Parathyroid adenoma (tissue), 2 donors: ENCODE measurements around the gene WFS1.

Experiments
- H2AFZ ChIP-seq: fragments of 300-600 bp; sonication (generic); one replicate; pipeline ENCODE4 v1.7.0; 2017; ENCODE audit warnings: antibody characterized with exemption, mild to moderate bottlenecking
- H3K27ac ChIP-seq: fragments of 300-600 bp; sonication (generic); one replicate; pipeline ENCODE4 v1.7.0; 2017
- H3K27me3 ChIP-seq: fragments of 300-600 bp; sonication (generic); one replicate; pipeline ENCODE4 v1.7.0; 2017; ENCODE audit warnings: low read length; ENCODE audit not compliant: control insufficient read depth, insufficient read depth
- H3K36me3 ChIP-seq: fragments of 300-600 bp; sonication (generic); one replicate; pipeline ENCODE4 v1.7.0; 2017; ENCODE audit warnings: low read length; ENCODE audit not compliant: control insufficient read depth, insufficient read depth
- H3K4me1 ChIP-seq: fragments of 300-600 bp; sonication (generic); one replicate; pipeline ENCODE4 v1.7.0; 2017; ENCODE audit warnings: control low read depth
- H3K4me2 ChIP-seq: fragments of 300-600 bp; sonication (generic); one replicate; pipeline ENCODE4 v1.7.0; 2017; ENCODE audit warnings: low read length
- H3K4me3 ChIP-seq: fragments of 300-600 bp; sonication (generic); one replicate; pipeline ENCODE4 v1.7.0; 2017; ENCODE audit warnings: low read depth, low read length
- H3K79me2 ChIP-seq: fragments of 300-600 bp; sonication (generic); one replicate; pipeline ENCODE4 v1.7.0; 2017; ENCODE audit warnings: control low read depth
- H3K9ac ChIP-seq: fragments of 300-600 bp; sonication (generic); one replicate; pipeline ENCODE4 v1.7.0; 2017; ENCODE audit warnings: mild to moderate bottlenecking
- H3K9me3 ChIP-seq: fragments of 300-600 bp; sonication (generic); one replicate; pipeline ENCODE4 v1.7.0; 2017; ENCODE audit warnings: low read length; ENCODE audit not compliant: control insufficient read depth
- CTCF ChIP-seq: fragments of 300-600 bp; sonication (generic); IDR thresholded peaks from one replicate; pipeline ENCODE4 v1.7.0; 2017; ENCODE audit warnings: antibody characterized with exemption, mild to moderate bottlenecking
- donor health status: primary hyperparathyroidism.

The WFS1 gene

GRCh38 chr4:6228158-6229067, 41.2 kb upstream of the WFS1 start:
- no peak overlapping the region for H2AFZ ChIP-seq
- no peak overlapping the region for H3K27ac ChIP-seq
- no peak for TF ChIP-seq CTCF
- no peaks in the 10 kb centered on the region for H3K27me3 ChIP-seq
- no peaks in the 10 kb centered on the region for H3K4me1 ChIP-seq
- no peak overlapping the region for H3K4me2 ChIP-seq
- no peaks in the 10 kb centered on the region for H3K9me3 ChIP-seq
- H3K9ac ChIP-seq, result no peak overlapping the region
- H3K79me2 ChIP-seq, result no peaks in the 10 kb centered on the region
- no peak overlapping the region for H3K4me3 ChIP-seq
- H3K36me3 ChIP-seq, result no peaks in the 10 kb centered on the region

- TF ChIP-seq CTCF, result no peak
- H3K4me2 ChIP-seq, result no peak overlapping the region
- no peaks in the 10 kb centered on the region for H3K27me3 ChIP-seq
Measured at GRCh38 chr4:6229095-6229494, 40.6 kb upstream of the WFS1 start.

GRCh38 chr4:6229671-6230501, 39.8 kb upstream of the WFS1 start:
- Histone ChIP-seq H3K27ac (no peak overlapping the region), H3K9ac (no peak overlapping the region), H3K79me2 (no peaks in the 10 kb centered on the region), H3K36me3 (no peaks in the 10 kb centered on the region), H3K4me1 (no peaks in the 10 kb centered on the region), H3K27me3 (no peaks in the 10 kb centered on the region), H3K4me2 (no peak overlapping the region), H3K9me3 (no peaks in the 10 kb centered on the region), H2AFZ (no peak overlapping the region), H3K4me3 (no peak overlapping the region)
- no peak for TF ChIP-seq CTCF

More at GRCh38 chr4:6229095-6229494, 40.6 kb upstream of the WFS1 start:
- Histone ChIP-seq H3K9ac (no peak overlapping the region), H2AFZ (no peak overlapping the region), H3K4me1 (no peaks in the 10 kb centered on the region), H3K4me3 (no peak overlapping the region), H3K36me3 (no peaks in the 10 kb centered on the region), H3K9me3 (no peaks in the 10 kb centered on the region), H3K79me2 (no peaks in the 10 kb centered on the region), H3K27ac (no peak overlapping the region)

- Histone ChIP-seq H3K27ac (no peak overlapping the region), H3K4me2 (no peak overlapping the region), H3K27me3 (no peaks in the 10 kb centered on the region), H3K9me3 (no peaks in the 10 kb centered on the region), H3K9ac (no peak overlapping the region), H3K79me2 (no peaks in the 10 kb centered on the region), H3K36me3 (no peaks in the 10 kb centered on the region), H3K4me3 (no peak overlapping the region), H2AFZ (no peak overlapping the region), H3K4me1 (no peaks in the 10 kb centered on the region)
- TF ChIP-seq CTCF, result no peak
Measured at GRCh38 chr4:6230502-6230785, 39.2 kb upstream of the WFS1 start.
